OCI-LY1 (cell line): ENCODE measurements around the gene STAU1.

Source experiments
- H2AFZ ChIP-seq: fragments of 200-600 bp; sonication (generic), shearing (Covaris generic); 2 replicates; pipeline ENCODE4 v1.6.0; 2014; ENCODE audit warnings: antibody characterized with exemption, mild to moderate bottlenecking, low read length
- H3F3A ChIP-seq: fragments of 200-600 bp; sonication (generic), shearing (Covaris generic); 2 replicates; pipeline ENCODE4 v1.6.0; 2014; ENCODE audit warnings: mild to moderate bottlenecking, antibody characterized with exemption, low read length, moderate library complexity; ENCODE audit not compliant: insufficient read depth
- H3K27ac ChIP-seq: fragments of 200-600 bp; sonication (generic); 2 replicates; pipeline ENCODE4 v1.5.1; 2014; ENCODE audit warnings: low read length, mixed run types, mild to moderate bottlenecking, low read depth; ENCODE audit not compliant: poor library complexity, severe bottlenecking
- H3K27me3 ChIP-seq: fragments of 200-600 bp; sonication (generic); 2 replicates; pipeline ENCODE4 v1.6.0; 2014; ENCODE audit warnings: antibody characterized with exemption, mild to moderate bottlenecking, low read length, moderate library complexity; ENCODE audit not compliant: insufficient read depth
- H3K36me3 ChIP-seq: fragments of 200-600 bp; sonication (generic); 2 replicates; pipeline ENCODE4 v1.6.1; 2014; ENCODE audit warnings: mild to moderate bottlenecking, antibody characterized with exemption, low read length, moderate library complexity, mixed read lengths; ENCODE audit not compliant: insufficient read depth
- H3K4me1 ChIP-seq: fragments of 200-600 bp; sonication (generic); 2 replicates; pipeline ENCODE4 v1.5.1; 2014; ENCODE audit warnings: mild to moderate bottlenecking, low read length, moderate library complexity; ENCODE audit not compliant: insufficient read depth, severe bottlenecking
- H3K4me2 ChIP-seq: fragments of 200-600 bp; sonication (generic), shearing (Covaris generic); 2 replicates; pipeline ENCODE4 v1.6.1; 2014; ENCODE audit warnings: low read length
- H3K4me3 ChIP-seq: fragments of 200-600 bp; sonication (generic); 2 replicates; pipeline ENCODE4 v1.5.1; 2014; ENCODE audit warnings: low read length, low read depth, mild to moderate bottlenecking, mixed read lengths; ENCODE audit not compliant: poor library complexity, severe bottlenecking
- H3K79me2 ChIP-seq: fragments of 200-600 bp; shearing (Covaris generic); 2 replicates; pipeline ENCODE4 v1.6.1; 2016; ENCODE audit warnings: mixed run types, low read length, mixed read lengths; ENCODE audit not compliant: insufficient read depth
- H3K9ac ChIP-seq: fragments of 200-600 bp; sonication (generic), shearing (Covaris generic); 2 replicates; pipeline ENCODE4 v1.6.1; 2014; ENCODE audit warnings: mild to moderate bottlenecking, low read length, mixed read lengths
- H3K9me2 ChIP-seq: fragments of 200-600 bp; sonication (generic), shearing (Covaris generic); 2 replicates; pipeline ENCODE4 v1.6.1; 2014; ENCODE audit warnings: low read depth, mild to moderate bottlenecking, low read length, mixed read lengths
- H3K9me3 ChIP-seq: fragments of 200-600 bp; shearing (Covaris generic); 2 replicates; pipeline ENCODE4 v1.6.1; 2014; ENCODE audit warnings: low read length, mixed read lengths
- H4K20me1 ChIP-seq: fragments of 200-600 bp; sonication (generic), shearing (Covaris generic); 2 replicates; pipeline ENCODE4 v1.6.0; 2016; ENCODE audit warnings: mild to moderate bottlenecking, low read length; ENCODE audit not compliant: insufficient read depth
- EZH2 ChIP-seq: fragments of 200-600 bp; sonication (generic), shearing (Covaris generic); IDR thresholded peaks from 2 replicates; pipeline ENCODE4 v1.8.0; 2017; ENCODE audit warnings: borderline replicate concordance, mixed run types, mild to moderate bottlenecking, antibody characterized with exemption, low read length, moderate library complexity, mixed read lengths
- TF ChIP-seq, protein P1 (sequence below): fragments of 200-600 bp; sonication (generic), shearing (Covaris generic); IDR thresholded peaks from 2 replicates; pipeline ENCODE4 v1.5.1; 2017; ENCODE audit warnings: mild to moderate bottlenecking, antibody characterized with exemption, low read length, moderate library complexity, mixed read lengths

Gene STAU1

DNA sequence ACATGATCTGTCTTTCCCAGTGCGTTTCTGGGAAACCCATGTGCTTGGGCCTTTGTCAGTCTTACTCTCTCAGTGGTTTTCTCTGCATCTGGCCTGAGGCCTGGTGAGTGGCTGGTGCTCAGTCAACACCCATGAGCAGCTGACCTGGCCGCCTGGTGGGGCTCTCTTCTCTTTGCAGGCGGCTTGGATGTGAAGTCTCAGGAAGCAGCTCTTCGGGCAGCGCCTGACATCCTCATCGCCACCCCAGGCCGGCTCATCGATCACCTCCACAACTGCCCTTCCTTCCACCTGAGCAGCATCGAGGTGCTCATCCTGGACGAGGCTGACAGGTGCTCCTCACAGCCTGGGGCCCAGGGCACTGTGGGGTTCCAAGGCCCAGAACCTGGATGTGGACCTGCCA is 41.9 kb upstream of the STAU1 start:
- Histone ChIP-seq H3K9me2 (no peaks in the 10 kb centered on the region), H3F3A (no peaks in the 10 kb centered on the region), H4K20me1 (no peaks in the 10 kb centered on the region), H3K4me2 (no peak overlapping the region), H3K4me3 (no peak overlapping the region), H3K4me1 (no peaks in the 10 kb centered on the region), H3K9me3 (no peaks in the 10 kb centered on the region), H3K79me2 (no peaks in the 10 kb centered on the region), H3K36me3 (peaks cover 92% of the 10 kb centered on the region), H3K9ac (no peak overlapping the region), H3K27me3 (no peaks in the 10 kb centered on the region), H2AFZ (no peak overlapping the region), H3K27ac (no peak overlapping the region)
- TF ChIP-seq, protein P1, sequence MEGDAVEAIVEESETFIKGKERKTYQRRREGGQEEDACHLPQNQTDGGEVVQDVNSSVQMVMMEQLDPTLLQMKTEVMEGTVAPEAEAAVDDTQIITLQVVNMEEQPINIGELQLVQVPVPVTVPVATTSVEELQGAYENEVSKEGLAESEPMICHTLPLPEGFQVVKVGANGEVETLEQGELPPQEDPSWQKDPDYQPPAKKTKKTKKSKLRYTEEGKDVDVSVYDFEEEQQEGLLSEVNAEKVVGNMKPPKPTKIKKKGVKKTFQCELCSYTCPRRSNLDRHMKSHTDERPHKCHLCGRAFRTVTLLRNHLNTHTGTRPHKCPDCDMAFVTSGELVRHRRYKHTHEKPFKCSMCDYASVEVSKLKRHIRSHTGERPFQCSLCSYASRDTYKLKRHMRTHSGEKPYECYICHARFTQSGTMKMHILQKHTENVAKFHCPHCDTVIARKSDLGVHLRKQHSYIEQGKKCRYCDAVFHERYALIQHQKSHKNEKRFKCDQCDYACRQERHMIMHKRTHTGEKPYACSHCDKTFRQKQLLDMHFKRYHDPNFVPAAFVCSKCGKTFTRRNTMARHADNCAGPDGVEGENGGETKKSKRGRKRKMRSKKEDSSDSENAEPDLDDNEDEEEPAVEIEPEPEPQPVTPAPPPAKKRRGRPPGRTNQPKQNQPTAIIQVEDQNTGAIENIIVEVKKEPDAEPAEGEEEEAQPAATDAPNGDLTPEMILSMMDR: no peak

DNA sequence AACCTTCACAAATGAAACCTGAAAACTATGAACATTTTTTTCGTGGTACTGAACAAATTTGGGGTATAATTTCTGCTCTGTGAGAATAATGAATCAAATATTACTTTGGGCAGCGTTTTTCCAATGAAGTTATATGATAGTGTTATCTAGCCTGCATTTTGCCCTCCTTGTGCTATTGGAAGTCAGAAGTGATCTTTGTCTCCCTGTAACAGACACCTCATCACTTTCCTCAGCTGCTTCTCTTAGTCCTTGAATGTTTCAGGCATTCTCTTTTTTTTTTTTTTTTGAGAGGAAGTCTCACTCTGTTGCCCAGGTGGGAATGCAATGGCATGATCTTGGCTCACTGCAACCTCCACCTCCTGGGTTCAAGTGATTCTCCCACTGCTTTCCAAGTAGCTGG is 41.2 kb upstream of the STAU1 start:
- H3K27me3 ChIP-seq: no peaks in the 10 kb centered on the region
- no peaks in the 10 kb centered on the region for H3K79me2 ChIP-seq
- H3K9ac ChIP-seq: no peak overlapping the region
- no peak overlapping the region for H2AFZ ChIP-seq
- H3K27ac ChIP-seq: no peak overlapping the region
- H4K20me1 ChIP-seq: no peaks in the 10 kb centered on the region
- TF ChIP-seq, protein P1: no peak
- no peak for TF ChIP-seq EZH2
- H3K9me3 ChIP-seq: no peaks in the 10 kb centered on the region
- H3K4me2 ChIP-seq: no peak overlapping the region
- no peaks in the 10 kb centered on the region for H3K9me2 ChIP-seq
- no peaks in the 10 kb centered on the region for H3K4me1 ChIP-seq
- no peak overlapping the region for H3K4me3 ChIP-seq
- H3F3A ChIP-seq: no peaks in the 10 kb centered on the region
- peaks cover 92% of the 10 kb centered on the region for H3K36me3 ChIP-seq

- no peaks in the 10 kb centered on the region for H3K27me3 ChIP-seq
- H3K27ac ChIP-seq: no peak overlapping the region
- H3K4me1 ChIP-seq: no peaks in the 10 kb centered on the region
- no peaks in the 10 kb centered on the region for H3K9me3 ChIP-seq
- no peaks in the 10 kb centered on the region for H3K79me2 ChIP-seq
- TF ChIP-seq, protein P1: no peak
- TF ChIP-seq EZH2: no peak
- H3K36me3 ChIP-seq: peaks cover 92% of the 10 kb centered on the region
- no peaks in the 10 kb centered on the region for H3K9me2 ChIP-seq
- no peaks in the 10 kb centered on the region for H4K20me1 ChIP-seq
- no peak overlapping the region for H3K9ac ChIP-seq
- no peak overlapping the region for H3K4me2 ChIP-seq
- no peak overlapping the region for H3K4me3 ChIP-seq
- H2AFZ ChIP-seq: no peak overlapping the region
- no peaks in the 10 kb centered on the region for H3F3A ChIP-seq
Observed at GRCh38 chr20:49228676-49229075, 40.5 kb upstream of the STAU1 start.
